Measurements from ENCODE around the gene DNAH14.
"Not testable (repeated sequence)": the region's sequence is repeated elsewhere in the genome, so short reads cannot be mapped to it uniquely, and the experiment has no call there.

Gene DNAH14

GRCh38 chr1:224921354-224921753 is 8.1 kb upstream of the DNAH14 start:
- 87 to 93% methylated on average over 3 of the region's 3 CpGs for WGBS, 2 experiments

GRCh38 chr1:224922404-224923164 is 6.9 kb upstream of the DNAH14 start:
- Histone ChIP-seq H3K36me3 (ENCODE audit: control insufficient read depth, insufficient read depth, low read length) (no peaks in the 10 kb centered on the region), H3K9me3 (ENCODE audit: control insufficient read depth, low read length) (no peaks in the 10 kb centered on the region), H3K4me1 (ENCODE audit: control insufficient read depth, insufficient read depth, low read length) (no peaks in the 10 kb centered on the region), H3K4me3 (ENCODE audit: insufficient read depth, low read depth, low read length) (no peak overlapping the region), H3K27ac (ENCODE audit: insufficient read depth, low read depth, low read length, poor library complexity, severe bottlenecking) (no peak overlapping the region), H3K27me3 (ENCODE audit: control insufficient read depth, insufficient read depth, low read length, poor library complexity, severe bottlenecking) (no peaks in the 10 kb centered on the region)
- WGBS, 2 experiments = 52 to 53% methylated on average over 5 of the region's 5 CpGs

More at GRCh38 chr1:224921354-224921753, 8.1 kb upstream of the DNAH14 start:
- no peak overlapping the region for H3K4me3 ChIP-seq (ENCODE audit: insufficient read depth, low read depth, low read length)
- H3K4me1 ChIP-seq (ENCODE audit: control insufficient read depth, insufficient read depth, low read length) = no peaks in the 10 kb centered on the region
- H3K36me3 ChIP-seq (ENCODE audit: control insufficient read depth, insufficient read depth, low read length) = no peaks in the 10 kb centered on the region
- no peaks in the 10 kb centered on the region for H3K27me3 ChIP-seq (ENCODE audit: control insufficient read depth, insufficient read depth, low read length, poor library complexity, severe bottlenecking)
- no peaks in the 10 kb centered on the region for H3K9me3 ChIP-seq (ENCODE audit: control insufficient read depth, low read length)
- no peak overlapping the region for H3K27ac ChIP-seq (ENCODE audit: insufficient read depth, low read depth, low read length, poor library complexity, severe bottlenecking)

GRCh38 chr1:224923726-224924125 is 5.7 kb upstream of the DNAH14 start:
- 69 to 83% methylated on average over 4 of the region's 4 CpGs for WGBS, 2 experiments
- H3K36me3 ChIP-seq (ENCODE audit: control insufficient read depth, insufficient read depth, low read length) = no peaks in the 10 kb centered on the region
- H3K9me3 ChIP-seq (ENCODE audit: control insufficient read depth, low read length) = no peaks in the 10 kb centered on the region
- no peaks in the 10 kb centered on the region for H3K27me3 ChIP-seq (ENCODE audit: control insufficient read depth, insufficient read depth, low read length, poor library complexity, severe bottlenecking)
- H3K27ac ChIP-seq (ENCODE audit: insufficient read depth, low read depth, low read length, poor library complexity, severe bottlenecking) = no peak overlapping the region
- no peaks in the 10 kb centered on the region for H3K4me1 ChIP-seq (ENCODE audit: control insufficient read depth, insufficient read depth, low read length)
- no peak overlapping the region for H3K4me3 ChIP-seq (ENCODE audit: insufficient read depth, low read depth, low read length)

GRCh38 chr1:224927631-224928030 is 1.8 kb upstream of the DNAH14 start:
- not testable (repeated sequence) for H3K27ac ChIP-seq (ENCODE audit: insufficient read depth, low read depth, low read length, poor library complexity, severe bottlenecking)
- WGBS, 2 experiments = 95 to 96% methylated on average over 2 of the region's 3 CpGs

GRCh38 chr1:224928906-224929305 is 569 bp upstream of the DNAH14 start:
- Histone ChIP-seq H3K27ac (ENCODE audit: insufficient read depth, low read depth, low read length, poor library complexity, severe bottlenecking) (no peak overlapping the region), H3K4me1 (ENCODE audit: control insufficient read depth, insufficient read depth, low read length) (no peaks in the 10 kb centered on the region), H3K9me3 (ENCODE audit: control insufficient read depth, low read length) (peaks cover 5% of the 10 kb centered on the region), H3K27me3 (ENCODE audit: control insufficient read depth, insufficient read depth, low read length, poor library complexity, severe bottlenecking) (no peaks in the 10 kb centered on the region), H3K4me3 (ENCODE audit: insufficient read depth, low read depth, low read length) (peak overlapping the region; percentile 51), H3K36me3 (ENCODE audit: control insufficient read depth, insufficient read depth, low read length) (no peaks in the 10 kb centered on the region)
- WGBS, 2 experiments = 74 to 77% methylated on average over 3 of the region's 4 CpGs

More at GRCh38 chr1:224927631-224928030, 1.8 kb upstream of the DNAH14 start:
- not testable (repeated sequence) for H3K27me3 ChIP-seq (ENCODE audit: control insufficient read depth, insufficient read depth, low read length, poor library complexity, severe bottlenecking); H3K9me3 ChIP-seq (ENCODE audit: control insufficient read depth, low read length); H3K4me1 ChIP-seq (ENCODE audit: control insufficient read depth, insufficient read depth, low read length); H3K36me3 ChIP-seq (ENCODE audit: control insufficient read depth, insufficient read depth, low read length); H3K4me3 ChIP-seq (ENCODE audit: insufficient read depth, low read depth, low read length)

GRCh38 chr1:224931605-224932004 is 2.1 kb downstream of the DNAH14 start:
- Histone ChIP-seq H3K36me3 (ENCODE audit: control insufficient read depth, insufficient read depth, low read length) (no peaks in the 10 kb centered on the region), H3K27me3 (ENCODE audit: control insufficient read depth, insufficient read depth, low read length, poor library complexity, severe bottlenecking) (no peaks in the 10 kb centered on the region), H3K4me1 (ENCODE audit: control insufficient read depth, insufficient read depth, low read length) (no peaks in the 10 kb centered on the region), H3K27ac (ENCODE audit: insufficient read depth, low read depth, low read length, poor library complexity, severe bottlenecking) (no peak overlapping the region), H3K4me3 (ENCODE audit: insufficient read depth, low read depth, low read length) (no peak overlapping the region), H3K9me3 (ENCODE audit: control insufficient read depth, low read length) (peaks cover 5% of the 10 kb centered on the region)
- 100% methylated on average over 1 of the region's 1 CpG; no CpG with 5 or more reads in 1 of the 2 experiments for WGBS, 2 experiments

GRCh38 chr1:224932607-224933249 is 3.3 kb downstream of the DNAH14 start:
- Histone ChIP-seq H3K4me3 (ENCODE audit: insufficient read depth, low read depth, low read length) (no peak overlapping the region), H3K4me1 (ENCODE audit: control insufficient read depth, insufficient read depth, low read length) (no peaks in the 10 kb centered on the region), H3K27ac (ENCODE audit: insufficient read depth, low read depth, low read length, poor library complexity, severe bottlenecking) (no peak overlapping the region), H3K27me3 (ENCODE audit: control insufficient read depth, insufficient read depth, low read length, poor library complexity, severe bottlenecking) (no peaks in the 10 kb centered on the region), H3K36me3 (ENCODE audit: control insufficient read depth, insufficient read depth, low read length) (no peaks in the 10 kb centered on the region), H3K9me3 (ENCODE audit: control insufficient read depth, low read length) (peaks cover 5% of the 10 kb centered on the region)
- WGBS, 2 experiments = 75 to 100% methylated on average over 1 of the region's 1 CpG

- H3K4me1 ChIP-seq (ENCODE audit: control insufficient read depth, insufficient read depth, low read length) = no peaks in the 10 kb centered on the region
- H3K9me3 ChIP-seq (ENCODE audit: control insufficient read depth, low read length) = peaks cover 5% of the 10 kb centered on the region
- H3K36me3 ChIP-seq (ENCODE audit: control insufficient read depth, insufficient read depth, low read length) = no peaks in the 10 kb centered on the region
- H3K27ac ChIP-seq (ENCODE audit: insufficient read depth, low read depth, low read length, poor library complexity, severe bottlenecking) = no peak overlapping the region
- no peak overlapping the region for H3K4me3 ChIP-seq (ENCODE audit: insufficient read depth, low read depth, low read length)
- 82 to 97% methylated on average over 2 to 4 of the region's 4 CpGs for WGBS, 2 experiments
- no peaks in the 10 kb centered on the region for H3K27me3 ChIP-seq (ENCODE audit: control insufficient read depth, insufficient read depth, low read length, poor library complexity, severe bottlenecking)
Observed at GRCh38 chr1:224933584-224933983, 4.1 kb downstream of the DNAH14 start.

GRCh38 chr1:224938652-224939051 is 9.2 kb downstream of the DNAH14 start:
- Histone ChIP-seq H3K27me3 (ENCODE audit: control insufficient read depth, insufficient read depth, low read length, poor library complexity, severe bottlenecking) (no peaks in the 10 kb centered on the region), H3K9me3 (ENCODE audit: control insufficient read depth, low read length) (peaks cover 3% of the 10 kb centered on the region), H3K4me3 (ENCODE audit: insufficient read depth, low read depth, low read length) (no peak overlapping the region)

GRCh38 chr1:224939844-224940425 is 10.5 kb downstream of the DNAH14 start:
- Histone ChIP-seq H3K36me3 (ENCODE audit: control insufficient read depth, insufficient read depth, low read length) (no peaks in the 10 kb centered on the region), H3K4me1 (ENCODE audit: control insufficient read depth, insufficient read depth, low read length) (no peaks in the 10 kb centered on the region), H3K9me3 (ENCODE audit: control insufficient read depth, low read length) (no peaks in the 10 kb centered on the region), H3K4me3 (ENCODE audit: insufficient read depth, low read depth, low read length) (no peak overlapping the region), H3K27ac (ENCODE audit: insufficient read depth, low read depth, low read length, poor library complexity, severe bottlenecking) (no peak overlapping the region), H3K27me3 (ENCODE audit: control insufficient read depth, insufficient read depth, low read length, poor library complexity, severe bottlenecking) (no peaks in the 10 kb centered on the region)

More at GRCh38 chr1:224938652-224939051, 9.2 kb downstream of the DNAH14 start:
- H3K27ac ChIP-seq (ENCODE audit: insufficient read depth, low read depth, low read length, poor library complexity, severe bottlenecking) = no peak overlapping the region
- H3K36me3 ChIP-seq (ENCODE audit: control insufficient read depth, insufficient read depth, low read length) = no peaks in the 10 kb centered on the region
- no peaks in the 10 kb centered on the region for H3K4me1 ChIP-seq (ENCODE audit: control insufficient read depth, insufficient read depth, low read length)
- 95 to 96% methylated on average over 2 of the region's 4 CpGs for WGBS, 2 experiments
